DMS 273 treated with DMSO at 0.1 percent for 48 hours (cell line): ENCODE results near the gene SGCA.

ENCODE experiments used
- DNase-seq: peaks from one replicate; lab custom pipeline; 2025; lab: John Stamatoyannopoulos, UW

Gene SGCA

GRCh38 chr17:50167371-50167770 is 1.6 kb downstream of the SGCA start:
- no peak for DNase-seq

- no peak for DNase-seq
Observed at GRCh38 chr17:50168319-50168718, 2.5 kb downstream of the SGCA start.

GRCh38 chr17:50169121-50169764 is 3.4 kb downstream of the SGCA start:
- DNase-seq: peak; percentile 52

- DNase-seq: no peak
Observed at GRCh38 chr17:50169881-50170459, 4.2 kb downstream of the SGCA start.

GRCh38 chr17:50170662-50171370 is 5.0 kb downstream of the SGCA start:
- no peak for DNase-seq

- DNase-seq: no peak
Observed at GRCh38 chr17:50171371-50172071, 5.7 kb downstream of the SGCA start.

GRCh38 chr17:50172130-50172529 is 6.3 kb downstream of the SGCA start:
- DNase-seq: no peak

- no peak for DNase-seq
Observed at GRCh38 chr17:50172936-50173334, 7.1 kb downstream of the SGCA start.

GRCh38 chr17:50173335-50173941 is 7.6 kb downstream of the SGCA start:
- DNase-seq: no peak

GRCh38 chr17:50174444-50174843 is 8.6 kb downstream of the SGCA start:
- DNase-seq: no peak

- peak; percentile 16 for DNase-seq
Observed at GRCh38 chr17:50175035-50175807, 9.4 kb downstream of the SGCA start.

- no peak for DNase-seq
Observed at GRCh38 chr17:50176559-50177357, 11.0 kb downstream of the SGCA start.

- DNase-seq: no peak
Observed at GRCh38 chr17:50177476-50177875, 11.7 kb downstream of the SGCA start.

- DNase-seq: peak; percentile 92
Observed at GRCh38 chr17:50177983-50178834, 12.4 kb downstream of the SGCA start.

GRCh38 chr17:50180111-50180510 is 14.3 kb downstream of the SGCA start:
- DNase-seq: no peak

GRCh38 chr17:50180620-50181019 is 14.8 kb downstream of the SGCA start:
- no peak for DNase-seq

- DNase-seq: no peak
Observed at GRCh38 chr17:50181144-50181543, 15.3 kb downstream of the SGCA start.

GRCh38 chr17:50181591-50182560 is 16.1 kb downstream of the SGCA start:
- DNase-seq: no peak
